Activated B cell treated with CpG ODN at 0.5 μM for 24 hours (primary cell): Measurements from ENCODE around the gene ENSA. TPM values are rescaled to one million over a fixed set of nuclear protein-coding genes. Genes with fewer than 3 reads are reported as not detected.

Experiments used
- ATAC-seq: fragments of 200-7000 bp; cut with Tn5 transposase; one replicate; pipeline ENCODE4 v1.10.0; 2021; ENCODE audit warnings: low read depth, mild to moderate bottlenecking, moderate library complexity
- CTCF ChIA-PET: fragments of 350-600 bp; sonication (Branson Sonifier 250); formaldehyde crosslinking; loops from one replicate; lab custom pipeline; 2021; ENCODE audit warnings: antibody characterized with exemption; lab: Charles Lee
- POLR2A ChIA-PET: fragments of 350-600 bp; sonication (Branson Sonifier 250); formaldehyde crosslinking; loops from one replicate; lab custom pipeline; 2021; ENCODE audit warnings: antibody characterized with exemption; lab: Charles Lee
- DNase-seq: peaks from one replicate; pipeline ENCODE4 v3.0.0; 2022
- H3K27ac Mint-ChIP-seq: one replicate; pipeline ENCODE4 v1.8.0; 2020; ENCODE audit warnings: mixed read lengths
- H3K27me3 Mint-ChIP-seq: one replicate; pipeline ENCODE4 v1.8.0; 2021; ENCODE audit warnings: mixed read lengths
- H3K36me3 Mint-ChIP-seq: one replicate; pipeline ENCODE4 v1.8.0; 2021; ENCODE audit warnings: low read depth, mixed read lengths
- H3K4me1 Mint-ChIP-seq: one replicate; pipeline ENCODE4 v1.8.0; 2021; ENCODE audit warnings: mixed read lengths
- H3K4me3 Mint-ChIP-seq: one replicate; pipeline ENCODE4 v1.8.0; 2020; ENCODE audit warnings: mild to moderate bottlenecking, mixed read lengths
- H3K9me3 Mint-ChIP-seq: one replicate; pipeline ENCODE4 v1.8.0; 2020; ENCODE audit warnings: mixed read lengths
- CTCF ChIP-seq: fragments of 200-600 bp; IDR thresholded peaks from one replicate; pipeline ENCODE4 v1.8.0; 2022; ENCODE audit warnings: antibody characterized with exemption, mild to moderate bottlenecking
- intact Hi-C: fragments of 100-400 bp; cut with micrococcal nuclease; formaldehyde crosslinking; loops from one replicate; pipeline ENCODE4 v1.15.1; 2024
- total RNA-seq: library from RNA; stranded (reverse); gene quantifications from 2 replicates; pipeline ENCODE4 v1.2.3, GENCODE V29; 2022

The ENSA gene
- total RNA-seq, 1 donor from 2014 or later: 202 TPM

GRCh38 chr1:150579110-150579944, 50.1 kb downstream of the ENSA start, which contains the start of gene MCL1:
Gene MCL1, minus strand, starts transcription at chr1:150579610. Its CDS starts 80 bp downstream, at chr1:150579530.
- H3K27me3 Mint-ChIP-seq: no peaks in the 10 kb centered on the region
- intact Hi-C loops: loop anchor here (1.0 kb wide), 5 partner anchors 12 to 50 kb away; partner anchors contain the start of gene ENSA
- H3K4me3 Mint-ChIP-seq: peak within 1 kb of the TSS; percentile 95
- peaks cover 49% of the 10 kb centered on the region for H3K36me3 Mint-ChIP-seq
- peak; percentile 81 for DNase-seq
- peaks cover 47% of the 10 kb centered on the region for H3K4me1 Mint-ChIP-seq
- peak within 1 kb of the TSS; percentile 98 for H3K27ac Mint-ChIP-seq
- no peaks in the 10 kb centered on the region for H3K9me3 Mint-ChIP-seq
- ChIA-PET POLR2A (interaction anchor here (0.5 to 14.3 kb wide), 26 partner anchors 9 to 675 kb away, joined by 3 to 1106 read pairs (median 8); partner anchors contain the start of genes CERS2, ENSA, FALEC and GOLPH3L), CTCF (interaction anchor here (0.7 to 9.8 kb wide), 6 partner anchors 11 to 50 kb away, joined by 3 to 196 read pairs (median 12); partner anchors contain the start of gene ENSA)
- peak; percentile 82 for ATAC-seq
- no peak for TF ChIP-seq CTCF

GRCh38 chr1:150578272-150579109, 50.9 kb downstream of the ENSA start:
- CTCF ChIA-PET: interaction anchor here (0.7 to 9.8 kb wide), 4 partner anchors 11 to 51 kb away, joined by 3 to 196 read pairs (median 38); partner anchors contain the start of gene ENSA
- Mint-ChIP-seq H3K27me3 (no peaks in the 10 kb centered on the region), H3K9me3 (no peaks in the 10 kb centered on the region), H3K36me3 (peaks cover 56% of the 10 kb centered on the region), H3K4me1 (peaks cover 55% of the 10 kb centered on the region), H3K4me3 (peak overlapping the region; percentile 95), H3K27ac (peak overlapping the region; percentile 98)
- no peak for ATAC-seq
- no peak for DNase-seq
- no peak for TF ChIP-seq CTCF
- intact Hi-C loops: loop anchor here (1.0 kb wide), 5 partner anchors 11 to 51 kb away; partner anchors contain the start of gene ENSA
- POLR2A ChIA-PET: interaction anchor here (0.7 to 14.3 kb wide), 16 partner anchors 10 to 352 kb away, joined by 3 to 1106 read pairs (median 12); partner anchors contain the start of genes ENSA and GOLPH3L

- intact Hi-C loops: no loop called here
- H3K36me3 Mint-ChIP-seq: peaks cover 64% of the 10 kb centered on the region
- POLR2A ChIA-PET: interaction anchor here (0.5 to 14.3 kb wide), 10 partner anchors 13 to 353 kb away, joined by 3 to 1106 read pairs (median 8); partner anchors contain the start of gene ENSA
- H3K4me3 Mint-ChIP-seq: peak overlapping the region; percentile 95
- H3K9me3 Mint-ChIP-seq: no peaks in the 10 kb centered on the region
- H3K4me1 Mint-ChIP-seq: peaks cover 62% of the 10 kb centered on the region
- TF ChIP-seq CTCF: no peak
- ATAC-seq (no peak), DNase-seq (no peak)
- H3K27me3 Mint-ChIP-seq: no peaks in the 10 kb centered on the region
- peak overlapping the region; percentile 98 for H3K27ac Mint-ChIP-seq
- CTCF ChIA-PET: interaction anchor here (3.9 to 9.8 kb wide), 3 partner anchors 10 to 43 kb away, joined by 21 to 196 read pairs (median 56); no protein-coding TSS in a partner anchor
These were observed 51.7 kb downstream of the ENSA start for GRCh38 chr1:150577557-150578271.

GRCh38 chr1:150576794-150577556, 52.4 kb downstream of the ENSA start:
- H3K36me3 Mint-ChIP-seq: peaks cover 67% of the 10 kb centered on the region
- CTCF ChIA-PET: interaction anchor here (0.6 to 9.8 kb wide), 4 partner anchors 9 to 329 kb away, joined by 3 to 196 read pairs (median 38); no protein-coding TSS in a partner anchor
- no peak for DNase-seq

More at GRCh38 chr1:150576794-150577556, 52.4 kb downstream of the ENSA start:
- TF ChIP-seq CTCF: no peak
- Mint-ChIP-seq H3K27ac (peak overlapping the region; percentile 98), H3K9me3 (no peaks in the 10 kb centered on the region), H3K27me3 (no peaks in the 10 kb centered on the region), H3K4me3 (peak overlapping the region; percentile 95), H3K4me1 (peaks cover 66% of the 10 kb centered on the region)
- no peak for ATAC-seq
- POLR2A ChIA-PET: interaction anchor here (0.5 to 14.3 kb wide), 9 partner anchors 12 to 444 kb away, joined by 3 to 1106 read pairs (median 3); partner anchors contain the start of genes ENSA and GOLPH3L
- intact Hi-C loops: no loop called here
